ENCODE data around the gene REPIN1. TPM values are rescaled to one million over a fixed set of nuclear protein-coding genes. Genes with fewer than 3 reads are reported as not detected.

REPIN1 gene
- total and polyA plus RNA-seq, 9 of the 15 experiments (the other 6 are each of a cell fraction or from before 2014, with no cell fraction given), result 8.1 to 283 (median 94.3) TPM

DNA sequence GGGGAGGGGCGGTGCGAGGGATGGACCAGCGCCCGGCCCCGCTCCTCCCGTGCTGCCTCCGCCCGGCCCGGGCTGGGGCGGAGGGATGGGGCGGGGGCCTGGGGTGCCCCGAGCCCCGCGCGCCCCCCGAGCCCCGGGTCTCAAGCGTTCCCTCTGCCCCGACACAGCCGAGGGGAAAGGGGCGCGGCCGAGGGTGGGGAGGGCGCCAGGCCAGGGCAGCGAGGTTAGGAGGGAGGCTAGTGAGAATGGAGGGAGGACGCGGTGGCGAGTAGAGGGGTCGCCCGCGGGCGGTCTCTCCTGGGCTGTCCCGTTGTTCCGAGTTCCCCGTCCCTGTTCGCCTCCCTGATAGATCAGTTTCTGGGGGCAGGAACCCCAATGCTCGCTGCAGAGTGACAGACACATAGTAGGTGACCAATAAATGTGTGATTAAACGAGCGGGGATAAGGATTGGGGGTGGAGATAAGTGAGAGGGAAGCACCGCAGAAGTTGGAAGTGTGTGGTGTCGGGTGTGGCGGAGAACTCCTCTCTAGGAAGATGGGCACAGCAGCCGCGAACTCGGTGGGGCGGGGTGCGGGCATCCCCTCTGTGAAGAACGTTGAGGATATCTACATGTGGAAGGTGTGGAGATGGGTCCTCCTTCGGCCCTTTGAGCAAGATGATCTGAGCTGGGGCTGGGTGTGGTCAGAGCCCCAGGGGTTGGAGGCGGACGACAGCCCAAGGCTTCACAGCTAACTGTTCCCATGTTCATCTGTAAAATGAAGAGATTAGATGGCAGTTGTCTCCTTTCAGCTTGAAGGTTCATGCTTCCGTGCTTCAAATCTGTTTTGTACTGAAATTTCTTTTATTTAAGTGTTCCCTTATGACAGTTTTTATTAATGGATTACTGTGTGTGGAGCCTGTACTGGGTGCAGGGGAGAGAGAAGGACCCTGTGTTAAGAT is 11.1 kb downstream of the REPIN1 start (continued):
- TF ChIP-seq ZBTB5 (IDR thresholded peaks at IDR 0.05) (no peak), RAD21 (CRISPR knock-in tag; conservative IDR thresholded peaks at IDR 0.05 in 1 of 2, IDR thresholded peaks at IDR 0.05 in 1 of 2) (no peak), TFE3 (CRISPR knock-in tag; IDR thresholded peaks at IDR 0.05) (no peak), RBM15 (IDR thresholded peaks at IDR 0.05; ENCODE audit: insufficient read depth, low read length) (no peak), EGR1 (conservative IDR thresholded peaks at IDR 0.05) (no peak), PHTF2 (CRISPR knock-in tag; IDR thresholded peaks at IDR 0.05) (0 out of 2 replicates have a peak, but pooled peaks have one; percentile 26), ZNF239 (CRISPR knock-in tag; IDR thresholded peaks at IDR 0.05) (no peak), WHSC1 (IDR thresholded peaks at IDR 0.05; ENCODE audit: low read length) (no peak), CCNT2 (IDR thresholded peaks at IDR 0.05; ENCODE audit: borderline replicate concordance, extremely low read depth, insufficient read length, low read depth, low read length) (no peak), MTA1 (IDR thresholded peaks at IDR 0.05; ENCODE audit: borderline replicate concordance) (0 out of 2 replicates have a peak, but pooled peaks have one; percentile 22), SUPT5H (IDR thresholded peaks at IDR 0.05) (no peak), MCM2 (IDR thresholded peaks at IDR 0.05; ENCODE audit: low read depth) (no peak), ZNF431 (CRISPR knock-in tag; IDR thresholded peaks at IDR 0.05) (no peak), MEIS2 (IDR thresholded peaks at IDR 0.05; ENCODE audit: partially characterized antibody) (no peak), XRCC3 (IDR thresholded peaks at IDR 0.05) (no peak)
- TF ChIP-seq, protein P1, sequence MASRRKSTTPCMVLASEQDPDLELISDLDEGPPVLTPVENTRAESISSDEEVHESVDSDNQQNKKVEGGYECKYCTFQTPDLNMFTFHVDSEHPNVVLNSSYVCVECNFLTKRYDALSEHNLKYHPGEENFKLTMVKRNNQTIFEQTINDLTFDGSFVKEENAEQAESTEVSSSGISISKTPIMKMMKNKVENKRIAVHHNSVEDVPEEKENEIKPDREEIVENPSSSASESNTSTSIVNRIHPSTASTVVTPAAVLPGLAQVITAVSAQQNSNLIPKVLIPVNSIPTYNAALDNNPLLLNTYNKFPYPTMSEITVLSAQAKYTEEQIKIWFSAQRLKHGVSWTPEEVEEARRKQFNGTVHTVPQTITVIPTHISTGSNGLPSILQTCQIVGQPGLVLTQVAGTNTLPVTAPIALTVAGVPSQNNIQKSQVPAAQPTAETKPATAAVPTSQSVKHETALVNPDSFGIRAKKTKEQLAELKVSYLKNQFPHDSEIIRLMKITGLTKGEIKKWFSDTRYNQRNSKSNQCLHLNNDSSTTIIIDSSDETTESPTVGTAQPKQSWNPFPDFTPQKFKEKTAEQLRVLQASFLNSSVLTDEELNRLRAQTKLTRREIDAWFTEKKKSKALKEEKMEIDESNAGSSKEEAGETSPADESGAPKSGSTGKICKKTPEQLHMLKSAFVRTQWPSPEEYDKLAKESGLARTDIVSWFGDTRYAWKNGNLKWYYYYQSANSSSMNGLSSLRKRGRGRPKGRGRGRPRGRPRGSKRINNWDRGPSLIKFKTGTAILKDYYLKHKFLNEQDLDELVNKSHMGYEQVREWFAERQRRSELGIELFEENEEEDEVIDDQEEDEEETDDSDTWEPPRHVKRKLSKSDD (conservative IDR thresholded peaks at IDR 0.05; ENCODE audit: low read length), result no peak
- TF ChIP-seq, protein P2, sequence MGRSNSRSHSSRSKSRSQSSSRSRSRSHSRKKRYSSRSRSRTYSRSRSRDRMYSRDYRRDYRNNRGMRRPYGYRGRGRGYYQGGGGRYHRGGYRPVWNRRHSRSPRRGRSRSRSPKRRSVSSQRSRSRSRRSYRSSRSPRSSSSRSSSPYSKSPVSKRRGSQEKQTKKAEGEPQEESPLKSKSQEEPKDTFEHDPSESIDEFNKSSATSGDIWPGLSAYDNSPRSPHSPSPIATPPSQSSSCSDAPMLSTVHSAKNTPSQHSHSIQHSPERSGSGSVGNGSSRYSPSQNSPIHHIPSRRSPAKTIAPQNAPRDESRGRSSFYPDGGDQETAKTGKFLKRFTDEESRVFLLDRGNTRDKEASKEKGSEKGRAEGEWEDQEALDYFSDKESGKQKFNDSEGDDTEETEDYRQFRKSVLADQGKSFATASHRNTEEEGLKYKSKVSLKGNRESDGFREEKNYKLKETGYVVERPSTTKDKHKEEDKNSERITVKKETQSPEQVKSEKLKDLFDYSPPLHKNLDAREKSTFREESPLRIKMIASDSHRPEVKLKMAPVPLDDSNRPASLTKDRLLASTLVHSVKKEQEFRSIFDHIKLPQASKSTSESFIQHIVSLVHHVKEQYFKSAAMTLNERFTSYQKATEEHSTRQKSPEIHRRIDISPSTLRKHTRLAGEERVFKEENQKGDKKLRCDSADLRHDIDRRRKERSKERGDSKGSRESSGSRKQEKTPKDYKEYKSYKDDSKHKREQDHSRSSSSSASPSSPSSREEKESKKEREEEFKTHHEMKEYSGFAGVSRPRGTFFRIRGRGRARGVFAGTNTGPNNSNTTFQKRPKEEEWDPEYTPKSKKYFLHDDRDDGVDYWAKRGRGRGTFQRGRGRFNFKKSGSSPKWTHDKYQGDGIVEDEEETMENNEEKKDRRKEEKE (IDR thresholded peaks at IDR 0.05; ENCODE audit: borderline replicate concordance in 1 of 2, control insufficient read depth in 1 of 2, low read depth in 2 of 2, low read length in 1 of 2), result no peak

All from K562 (cell line).